ENCODE measurements around the gene GPR39.

The GPR39 gene

GRCh38 chr2:132495881-132496280 lies 79.3 kb downstream of the GPR39 start:
- H3K4me3 ChIP-seq (ENCODE audit: severe bottlenecking): no peak overlapping the region
- DNase-seq (ENCODE audit: low spot score) (no peak), ATAC-seq (ENCODE audit: low read depth) (no peak)
- no peaks in the 10 kb centered on the region for H3K9me3 ChIP-seq (ENCODE audit: severe bottlenecking)
- TF ChIP-seq CTCF (IDR thresholded peaks at IDR 0.05; ENCODE audit: poor library complexity, severe bottlenecking): no peak
- H3K27ac ChIP-seq (ENCODE audit: poor library complexity, severe bottlenecking): no peak overlapping the region
- H3K4me1 ChIP-seq (ENCODE audit: insufficient read depth, poor library complexity, severe bottlenecking): no peaks in the 10 kb centered on the region
- no peaks in the 10 kb centered on the region for H3K27me3 ChIP-seq (ENCODE audit: insufficient read depth, poor library complexity, severe bottlenecking)
- H3K36me3 ChIP-seq (ENCODE audit: low read depth): no peaks in the 10 kb centered on the region

GRCh38 chr2:132496555-132496954 lies 80.0 kb downstream of the GPR39 start:
- H3K4me3 ChIP-seq (ENCODE audit: severe bottlenecking): no peak overlapping the region
- no peak for DNase-seq (ENCODE audit: low spot score)

GRCh38 chr2:132497591-132497990 lies 81.0 kb downstream of the GPR39 start:
- Histone ChIP-seq H3K4me1 (ENCODE audit: insufficient read depth, poor library complexity, severe bottlenecking) (no peaks in the 10 kb centered on the region), H3K4me3 (ENCODE audit: severe bottlenecking) (no peak overlapping the region), H3K36me3 (ENCODE audit: low read depth) (no peaks in the 10 kb centered on the region), H3K27ac (ENCODE audit: poor library complexity, severe bottlenecking) (no peak overlapping the region), H3K27me3 (ENCODE audit: insufficient read depth, poor library complexity, severe bottlenecking) (no peaks in the 10 kb centered on the region), H3K9me3 (ENCODE audit: severe bottlenecking) (peaks cover 4% of the 10 kb centered on the region)
- ATAC-seq (ENCODE audit: low read depth) (peak; percentile 42; the same call in 1 of the 3 replicates), DNase-seq (ENCODE audit: low spot score) (no peak)
- no peak for TF ChIP-seq CTCF (IDR thresholded peaks at IDR 0.05; ENCODE audit: poor library complexity, severe bottlenecking)

More at GRCh38 chr2:132496555-132496954, 80.0 kb downstream of the GPR39 start:
- no peak for TF ChIP-seq CTCF (IDR thresholded peaks at IDR 0.05; ENCODE audit: poor library complexity, severe bottlenecking)
- no peak for ATAC-seq (ENCODE audit: low read depth)
- no peaks in the 10 kb centered on the region for H3K27me3 ChIP-seq (ENCODE audit: insufficient read depth, poor library complexity, severe bottlenecking)
- H3K4me1 ChIP-seq (ENCODE audit: insufficient read depth, poor library complexity, severe bottlenecking): no peaks in the 10 kb centered on the region
- no peaks in the 10 kb centered on the region for H3K9me3 ChIP-seq (ENCODE audit: severe bottlenecking)
- no peak overlapping the region for H3K27ac ChIP-seq (ENCODE audit: poor library complexity, severe bottlenecking)
- no peaks in the 10 kb centered on the region for H3K36me3 ChIP-seq (ENCODE audit: low read depth)

GRCh38 chr2:132503701-132504100 lies 87.1 kb downstream of the GPR39 start:
- no peaks in the 10 kb centered on the region for H3K27me3 ChIP-seq (ENCODE audit: insufficient read depth, poor library complexity, severe bottlenecking)
- TF ChIP-seq CTCF (IDR thresholded peaks at IDR 0.05; ENCODE audit: poor library complexity, severe bottlenecking): no peak
- H3K4me3 ChIP-seq (ENCODE audit: severe bottlenecking): no peak overlapping the region
- no peaks in the 10 kb centered on the region for H3K36me3 ChIP-seq (ENCODE audit: low read depth)
- peaks cover 4% of the 10 kb centered on the region for H3K9me3 ChIP-seq (ENCODE audit: severe bottlenecking)
- DNase-seq (ENCODE audit: low spot score): no peak
- ATAC-seq (ENCODE audit: low read depth): no peak
- H3K4me1 ChIP-seq (ENCODE audit: insufficient read depth, poor library complexity, severe bottlenecking): no peaks in the 10 kb centered on the region
- H3K27ac ChIP-seq (ENCODE audit: poor library complexity, severe bottlenecking): no peak overlapping the region

- ATAC-seq (ENCODE audit: low read depth) (no peak), DNase-seq (ENCODE audit: low spot score) (no peak)
These were observed 98.4 kb downstream of the GPR39 start for GRCh38 chr2:132515010-132515409.

More at GRCh38 chr2:132515010-132515409, 98.4 kb downstream of the GPR39 start:
- no peak overlapping the region for H3K4me3 ChIP-seq (ENCODE audit: severe bottlenecking)
- H3K36me3 ChIP-seq (ENCODE audit: low read depth): no peaks in the 10 kb centered on the region
- H3K9me3 ChIP-seq (ENCODE audit: severe bottlenecking): no peaks in the 10 kb centered on the region
- H3K27me3 ChIP-seq (ENCODE audit: insufficient read depth, poor library complexity, severe bottlenecking): no peaks in the 10 kb centered on the region
- H3K27ac ChIP-seq (ENCODE audit: poor library complexity, severe bottlenecking): no peak overlapping the region
- H3K4me1 ChIP-seq (ENCODE audit: insufficient read depth, poor library complexity, severe bottlenecking): no peaks in the 10 kb centered on the region
- no peak for TF ChIP-seq CTCF (IDR thresholded peaks at IDR 0.05; ENCODE audit: poor library complexity, severe bottlenecking)
